Activated CD4-positive, CD25-positive, alpha-beta regulatory T cell (primary cell): ENCODE data around the gene RTP3.
"Not testable (repeated sequence)": the region's sequence is repeated elsewhere in the genome, so short reads cannot be mapped to it uniquely, and the experiment has no call there.

Experiments used
- DNase-seq, 4 experiments: peaks; one replicate each; lab custom pipeline; 2025; lab: John Stamatoyannopoulos, UW

Gene RTP3

GRCh38 chr3:46519952-46520351 lies 22.2 kb downstream of the RTP3 start:
- no peak for DNase-seq

DNA sequence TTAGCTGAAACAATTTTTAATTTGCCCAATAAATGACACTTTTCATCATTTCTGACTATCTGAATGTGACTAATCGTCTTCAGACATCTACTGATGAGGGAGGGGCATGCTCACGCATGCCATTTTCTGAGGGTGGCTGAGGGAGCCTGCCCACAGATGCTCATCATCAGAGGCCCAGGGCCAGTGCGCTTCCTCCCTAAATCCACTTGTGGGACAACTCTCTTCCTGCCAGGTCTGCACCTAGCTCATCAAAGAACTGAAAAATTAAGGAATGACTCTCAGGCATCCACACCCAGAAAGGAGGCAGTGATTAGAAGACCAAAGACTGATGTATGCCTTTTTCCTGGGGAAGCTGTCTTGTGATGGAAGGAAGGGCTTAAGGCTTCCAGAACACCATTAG lies 22.8 kb downstream of the RTP3 start:
- DNase-seq: no peak

- no peak for DNase-seq
These were observed 23.3 kb downstream of the RTP3 start for GRCh38 chr3:46521096-46521495.

- DNase-seq: not testable (repeated sequence)
These were observed 24.4 kb downstream of the RTP3 start for GRCh38 chr3:46522201-46522600.

GRCh38 chr3:46523556-46523955 lies 25.8 kb downstream of the RTP3 start:
- DNase-seq: no peak

DNA sequence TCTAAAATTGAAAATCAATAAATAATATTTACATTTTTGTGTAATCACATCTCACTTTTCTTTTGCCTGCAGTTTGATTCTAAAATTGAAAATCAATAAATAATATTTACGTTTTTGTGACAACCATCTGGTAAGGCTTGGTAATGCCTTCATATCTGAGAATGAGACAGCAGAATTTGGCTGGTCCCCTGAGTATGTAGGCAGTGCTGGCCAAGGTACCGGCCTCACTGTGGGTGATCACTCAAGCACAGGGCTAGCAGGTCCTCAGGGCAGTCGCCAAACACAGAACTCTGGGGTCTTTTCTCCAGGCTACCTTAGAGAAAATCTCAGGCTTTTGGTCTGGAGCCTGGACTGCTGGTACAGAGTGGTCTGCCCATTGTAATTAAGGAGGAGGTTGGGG lies 26.2 kb downstream of the RTP3 start:
- no peak for DNase-seq

DNA sequence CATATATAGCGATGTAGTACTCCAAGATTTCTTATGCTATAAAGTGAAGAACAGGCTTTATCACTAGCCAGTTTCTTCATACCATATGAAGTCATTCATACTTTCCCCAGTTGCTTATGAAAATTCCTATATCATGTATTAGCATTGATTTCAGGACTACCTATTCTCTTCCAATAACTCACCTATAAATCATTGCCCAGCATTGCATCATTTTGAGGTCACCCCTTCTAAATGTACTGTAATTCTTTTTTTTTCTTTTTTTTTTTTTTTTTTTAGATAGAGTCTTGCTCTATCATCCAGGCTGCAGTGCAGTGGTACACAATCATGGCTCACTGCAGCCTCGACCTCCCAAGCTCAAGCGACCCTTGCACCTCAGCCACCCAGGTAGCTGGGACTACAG lies 27.1 kb downstream of the RTP3 start:
- no peak for DNase-seq

DNA sequence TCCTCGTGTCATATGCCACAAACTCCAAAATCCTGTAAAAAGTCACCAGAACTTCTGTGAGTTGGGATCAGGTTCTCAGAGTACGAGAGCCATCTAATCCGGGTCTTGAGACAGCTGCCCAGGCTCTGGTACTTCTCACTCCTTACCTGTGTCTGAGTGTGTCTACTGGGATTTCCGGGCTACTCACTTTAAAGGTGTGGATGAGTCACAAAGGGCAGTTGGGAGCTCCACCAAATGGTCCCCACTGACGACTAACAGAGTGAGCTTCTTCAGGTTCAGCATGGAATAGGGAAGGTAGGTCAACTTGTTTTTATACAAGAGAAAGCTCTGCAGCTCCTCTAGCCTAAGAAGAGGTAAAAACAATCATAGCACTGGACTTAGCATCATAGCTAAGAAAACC lies 29.5 kb downstream of the RTP3 start:
- no peak for DNase-seq

DNA sequence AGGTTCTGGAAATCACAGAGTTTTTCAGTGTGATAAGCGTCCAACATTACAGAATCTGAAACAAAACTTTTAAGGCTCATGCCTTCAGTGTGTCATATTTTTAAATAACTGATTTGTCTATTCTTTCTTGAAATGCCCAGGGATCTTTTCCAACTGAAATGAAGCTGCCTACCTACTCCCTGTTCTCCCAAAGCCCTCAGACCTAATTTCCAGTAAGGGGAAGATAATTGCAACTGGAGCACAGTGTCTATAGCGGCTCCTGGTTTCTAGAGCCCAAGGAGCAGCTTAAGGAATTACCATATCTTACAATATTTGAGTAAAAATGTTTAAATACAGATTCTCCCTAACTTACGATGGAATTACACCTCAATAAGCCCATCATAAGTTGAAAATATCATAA lies 35.3 kb downstream of the RTP3 start:
- no peak for DNase-seq

- no peak for DNase-seq
These were observed 38.0 kb downstream of the RTP3 start for GRCh38 chr3:46535746-46536145.

- DNase-seq: no peak
These were observed 39.0 kb downstream of the RTP3 start for GRCh38 chr3:46536758-46537157.

GRCh38 chr3:46537316-46537715 lies 39.5 kb downstream of the RTP3 start:
- DNase-seq: no peak

DNA sequence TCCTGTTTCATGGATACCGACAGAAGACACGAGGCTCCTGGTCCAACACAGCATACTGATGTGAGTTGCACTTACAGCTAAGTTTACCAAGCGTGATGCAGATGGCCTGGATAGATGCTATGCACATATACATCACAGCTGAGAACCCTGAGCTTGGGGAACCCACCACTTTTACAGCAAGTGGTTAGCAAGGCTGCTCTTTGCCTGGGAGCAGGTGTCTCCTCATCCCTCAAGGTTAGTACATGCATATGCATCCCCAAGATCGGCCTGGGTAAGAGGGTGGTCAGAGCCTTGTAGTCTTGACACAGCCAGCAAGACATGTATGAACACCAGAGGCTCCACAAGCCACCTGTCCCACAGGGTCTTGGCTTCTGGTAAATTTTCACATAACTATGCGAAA lies 40.0 kb downstream of the RTP3 start:
- DNase-seq: no peak

DNA sequence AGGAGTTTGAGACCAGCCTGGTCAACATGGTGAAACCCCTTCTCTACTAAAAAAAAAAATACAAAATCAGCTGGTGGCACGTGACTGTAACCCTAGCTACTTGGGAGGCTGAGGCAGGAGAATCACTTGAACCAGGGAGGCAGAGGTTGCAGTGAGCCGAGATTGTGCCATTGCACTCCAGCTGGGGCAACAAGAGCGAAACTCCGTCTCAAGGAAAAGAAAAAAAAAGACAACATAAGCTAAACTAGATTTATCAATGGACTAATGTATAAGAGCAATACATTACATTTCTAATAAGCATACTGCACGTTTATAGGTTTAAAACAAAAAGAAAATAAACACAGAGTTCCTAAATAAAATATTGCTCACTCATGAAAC lies 40.6 kb downstream of the RTP3 start:
- not testable (repeated sequence) for DNase-seq

DNA sequence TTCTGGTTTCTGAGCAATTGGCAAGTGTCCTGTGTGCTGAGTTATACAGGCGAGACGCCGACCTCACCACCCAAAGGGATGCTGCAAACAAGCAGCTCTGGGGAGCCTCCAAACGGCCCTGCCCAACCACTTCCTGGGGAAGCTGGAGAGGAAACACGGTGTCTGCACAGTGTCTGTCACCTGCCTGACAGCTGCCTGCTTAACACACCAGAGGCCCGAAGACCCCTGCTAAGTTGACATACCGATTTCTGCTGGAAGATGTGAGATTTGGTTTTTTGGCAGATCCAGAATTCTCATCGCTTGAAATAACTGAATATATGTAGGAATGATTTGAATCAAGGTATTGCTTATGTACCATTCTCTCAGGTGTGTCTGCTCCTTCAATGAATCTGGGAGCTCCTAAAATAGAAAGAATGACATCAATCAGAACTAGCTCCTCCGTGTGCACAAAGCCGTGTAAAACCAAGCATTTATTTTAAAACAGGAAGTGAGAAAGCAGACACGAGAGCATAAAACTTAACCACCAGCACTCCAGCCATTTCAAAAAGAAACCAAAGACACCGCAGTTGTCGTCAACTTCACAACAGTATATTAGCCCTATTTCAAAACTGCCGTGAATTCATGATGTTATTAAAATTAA lies 41.1 kb downstream of the RTP3 start:
- DNase-seq: peak in 3 of 4 experiments; percentile 23 to 70 (median 58)

DNA sequence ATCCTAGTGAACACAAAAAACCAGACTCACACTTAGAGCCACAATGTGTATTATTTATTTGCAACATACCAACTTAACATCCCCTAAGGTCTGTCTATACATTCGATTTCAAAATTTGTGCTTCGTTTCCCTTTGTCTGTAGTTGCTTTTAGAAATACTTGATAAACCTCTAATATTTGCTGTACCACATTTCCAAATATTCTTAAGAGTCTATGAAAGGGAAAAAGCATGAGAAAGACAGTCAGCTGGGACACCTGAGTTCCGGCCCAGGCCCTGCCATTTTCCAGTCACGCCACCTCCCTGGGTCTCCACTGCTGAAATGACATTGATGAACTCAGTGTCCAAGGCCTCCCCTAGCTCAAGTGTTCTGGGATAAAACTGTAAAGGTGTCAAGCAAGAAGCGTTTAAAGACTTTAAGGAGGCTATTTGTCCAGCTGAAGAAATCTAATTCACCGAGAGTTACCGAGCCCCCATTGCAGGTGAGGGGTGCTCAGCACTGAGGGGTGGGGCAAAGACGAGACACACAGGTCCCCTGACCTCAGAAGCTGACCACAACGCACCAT lies 41.7 kb downstream of the RTP3 start:
- no peak for DNase-seq

DNA sequence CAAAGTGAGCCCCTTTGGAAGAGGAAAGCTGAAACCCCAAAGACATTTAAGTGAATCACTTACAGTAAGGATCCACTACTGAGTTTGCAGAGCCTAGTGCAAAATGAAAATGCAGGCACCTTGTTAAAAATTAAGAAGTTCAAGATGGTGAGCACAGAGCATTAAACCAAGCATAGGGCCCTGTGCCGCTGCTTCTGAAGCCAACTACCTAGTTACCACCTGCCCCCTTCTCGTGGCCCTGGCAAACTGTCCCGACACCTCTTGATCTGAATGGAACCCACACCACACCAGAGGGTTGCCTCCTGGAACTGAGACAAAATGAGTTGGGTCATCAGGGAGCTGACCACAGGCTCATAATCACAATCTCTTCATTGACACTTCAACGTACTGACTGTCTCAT lies 42.8 kb downstream of the RTP3 start:
- DNase-seq: no peak

GRCh38 chr3:46541835-46542234 lies 44.1 kb downstream of the RTP3 start:
- DNase-seq: no peak

GRCh38 chr3:46542344-46542743 lies 44.6 kb downstream of the RTP3 start:
- DNase-seq: no peak

DNA sequence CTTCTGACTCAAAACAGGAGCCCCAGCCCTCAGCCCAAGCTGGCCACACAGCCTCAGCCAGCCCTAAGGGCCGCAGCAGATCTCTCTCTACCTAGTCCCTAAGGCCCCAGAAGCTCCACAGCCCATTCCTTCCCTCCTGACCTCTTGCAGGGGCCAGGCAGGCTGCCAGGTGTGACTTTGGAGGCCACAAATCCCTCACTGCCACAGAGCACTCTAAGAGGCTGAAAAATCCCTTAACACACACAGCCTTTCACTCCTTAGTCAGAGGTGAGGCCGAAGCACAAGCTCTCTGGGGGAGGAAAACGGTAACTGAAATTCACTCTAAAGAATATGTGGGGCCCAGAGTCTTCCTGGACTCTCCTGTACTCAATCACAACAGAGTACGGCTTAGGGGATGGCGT lies 45.0 kb downstream of the RTP3 start:
- no peak for DNase-seq

- DNase-seq: no peak
These were observed 47.2 kb downstream of the RTP3 start for GRCh38 chr3:46544771-46545503.

- DNase-seq: no peak
These were observed 48.2 kb downstream of the RTP3 start for GRCh38 chr3:46545818-46546630.
